PC-3 (cell line): ENCODE data around the gene FLNB. TPM values are rescaled to one million over a fixed set of nuclear protein-coding genes. Genes with fewer than 3 reads are reported as not detected.

ENCODE experiments used
- ATAC-seq: fragments of 200-7000 bp; cut with Tn5 transposase; 2 replicates; pipeline ENCODE4 v1.9.1; 2020; ENCODE audit warnings: mild to moderate bottlenecking, moderate library complexity
- BruUV-seq: library from RNA; stranded (reverse); fragments of 400-500 nt; replicated peaks from 2 replicates; lab custom pipeline; 2021; lab: Mats Ljungman, UMichigan
- CTCF ChIA-PET: fragments of 300-600 bp; sonication (Branson Sonifier 250); formaldehyde crosslinking; loops from one replicate; lab custom pipeline; 2022; ENCODE audit warnings: antibody characterized with exemption; lab: Charles Lee
- POLR2A ChIA-PET: fragments of 300-600 bp; sonication (Branson Sonifier 250); formaldehyde crosslinking; loops from one replicate; lab custom pipeline; 2022; ENCODE audit warnings: antibody characterized with exemption; ENCODE audit not compliant: unreplicated experiment; lab: Charles Lee
- DNase-seq: peaks from one replicate; pipeline ENCODE4 v3.0.0-alpha.2; 2015
- H2AFZ ChIP-seq: fragments of 300-600 bp; sonication (generic); 2 replicates; pipeline ENCODE4 v1.6.0; 2016; ENCODE audit warnings: antibody characterized with exemption, low read length
- H3F3A ChIP-seq: fragments of 300-600 bp; sonication (generic); one replicate; pipeline ENCODE4 v1.6.0; 2017; ENCODE audit warnings: antibody characterized with exemption, low read length, control low read depth, mild to moderate bottlenecking; ENCODE audit not compliant: unreplicated experiment
- H3K27ac ChIP-seq: fragments of 300-600 bp; sonication (generic); 2 replicates; pipeline ENCODE4 v1.5.1; 2016; ENCODE audit warnings: mild to moderate bottlenecking, low read length
- H3K27me3 ChIP-seq: fragments of 300-600 bp; sonication (generic); 2 replicates; pipeline ENCODE4 v1.6.1; 2016; ENCODE audit warnings: low read length, mixed read lengths
- H3K36me3 ChIP-seq: fragments of 300-600 bp; sonication (generic); 2 replicates; pipeline ENCODE4 v1.6.1; 2016; ENCODE audit warnings: low read depth, mixed run types, low read length, mixed read lengths
- H3K4me1 ChIP-seq: fragments of 300-600 bp; sonication (generic); 2 replicates; pipeline ENCODE4 v1.5.1; 2016; ENCODE audit warnings: low read length; ENCODE audit not compliant: insufficient read depth
- H3K4me2 ChIP-seq: fragments of 300-600 bp; sonication (generic); 2 replicates; pipeline ENCODE4 v1.6.0; 2016; ENCODE audit warnings: low read length
- H3K4me3 ChIP-seq: fragments of 300-600 bp; sonication (generic); 2 replicates; pipeline ENCODE4 v1.5.1; 2016; ENCODE audit warnings: mild to moderate bottlenecking, low read length, mixed read lengths
- H3K79me2 ChIP-seq: fragments of 300-600 bp; sonication (generic); 2 replicates; pipeline ENCODE4 v1.6.1; 2017; ENCODE audit warnings: low read length, mixed read lengths
- H3K9ac ChIP-seq: fragments of 300-600 bp; sonication (generic); 2 replicates; pipeline ENCODE4 v1.6.0; 2016; ENCODE audit warnings: mild to moderate bottlenecking, low read length
- H3K9me2 ChIP-seq: fragments of 300-600 bp; sonication (generic); replicated peaks from 2 replicates; pipeline ENCODE4 v1.6.1; 2016; ENCODE audit warnings: mixed run types, low read length, mixed read lengths
- H3K9me3 ChIP-seq: fragments of 300-600 bp; sonication (generic); 2 replicates; pipeline ENCODE4 v1.6.1; 2016; ENCODE audit warnings: low read length, mixed read lengths
- H4K20me1 ChIP-seq: fragments of 300-600 bp; sonication (generic); 2 replicates; pipeline ENCODE4 v1.6.1; 2016; ENCODE audit warnings: low read length, mixed read lengths
- CTCF ChIP-seq: fragments of 300-600 bp; sonication (generic); conservative IDR thresholded peaks from 2 replicates; pipeline ENCODE4 v1.5.1; 2017; ENCODE audit warnings: antibody characterized with exemption, low read depth, mild to moderate bottlenecking, low read length
- EZH2 ChIP-seq: fragments of 300-600 bp; sonication (generic); IDR thresholded peaks from one replicate; pipeline ENCODE4 v1.6.1; 2017; ENCODE audit warnings: antibody characterized with exemption, mild to moderate bottlenecking, low read length; ENCODE audit not compliant: unreplicated experiment
- EZH2phosphoT487 ChIP-seq: fragments of 300-600 bp; sonication (generic); IDR thresholded peaks from 2 replicates; pipeline ENCODE4 v1.6.1; 2018; ENCODE audit warnings: mild to moderate bottlenecking, antibody characterized with exemption, low read length, borderline replicate concordance
- intact Hi-C: fragments of 100-400 bp; cut with micrococcal nuclease; formaldehyde crosslinking; loops from 2 replicates; pipeline ENCODE4 v1.9.0; 2023
- total RNA-seq: library from RNA; depleted of rRNA; stranded (reverse); fragments of >200 nt; gene quantifications from 2 replicates; pipeline ENCODE4 v1.2.3, GENCODE V29; 2014

FLNB gene
- total RNA-seq, 1 experiment from 2014 or later: 505 TPM

- H3K9ac ChIP-seq: no peak overlapping the region
- peaks cover 16% of the 10 kb centered on the region; the same call in 1 of the 2 replicates for H3K36me3 ChIP-seq
- no peak overlapping the region for H3K4me3 ChIP-seq
- BruUV-seq: no TSS peak
- no peak overlapping the region for H2AFZ ChIP-seq
- no peaks in the 10 kb centered on the region for H3K27me3 ChIP-seq
- intact Hi-C loops: no loop called here
- H3K4me1 ChIP-seq: peaks cover 55% of the 10 kb centered on the region
- ChIA-PET CTCF (interaction anchor here (1.0 kb wide), 1 partner anchor 9 kb away, joined by 4 read pairs; no protein-coding TSS in a partner anchor), POLR2A (interaction anchor here (0.5 to 0.6 kb wide), 3 partner anchors 59 to 565 kb away, joined by 3 to 6 read pairs (median 3); no protein-coding TSS in a partner anchor)
- no peaks in the 10 kb centered on the region for H3K9me3 ChIP-seq
- no peaks in the 10 kb centered on the region for H3K9me2 ChIP-seq
- peaks cover 6% of the 10 kb centered on the region for H3F3A ChIP-seq
- no peak for DNase-seq
- H3K79me2 ChIP-seq: peaks cover 100% of the 10 kb centered on the region
- no peak for ATAC-seq
- H3K27ac ChIP-seq: peak overlapping the region; percentile 75
- no peak overlapping the region for H3K4me2 ChIP-seq
- peaks cover 67% of the 10 kb centered on the region for H4K20me1 ChIP-seq
- no peak for TF ChIP-seq EZH2phosphoT487
- TF ChIP-seq CTCF: no peak
Observed at GRCh38 chr3:58034738-58035523, 26.7 kb downstream of the FLNB start.

- CTCF ChIA-PET: interaction anchor here (1.0 kb wide), 1 partner anchor 9 kb away, joined by 4 read pairs; no protein-coding TSS in a partner anchor
- ATAC-seq (peak; percentile 3), DNase-seq (no peak)
- Histone ChIP-seq H3K9me2 (no peaks in the 10 kb centered on the region), H3F3A (peaks cover 6% of the 10 kb centered on the region), H3K27me3 (no peaks in the 10 kb centered on the region), H3K4me2 (peak overlapping the region; percentile 13; the same call in 1 of the 2 replicates), H4K20me1 (peaks cover 64% of the 10 kb centered on the region), H3K9ac (no peak overlapping the region), H3K36me3 (peaks cover 14% of the 10 kb centered on the region; the same call in 1 of the 2 replicates), H3K27ac (peak overlapping the region; percentile 75), H3K4me3 (no peak overlapping the region), H3K79me2 (peaks cover 100% of the 10 kb centered on the region), H3K4me1 (peaks cover 61% of the 10 kb centered on the region), H2AFZ (no peak overlapping the region), H3K9me3 (no peaks in the 10 kb centered on the region)
- intact Hi-C loops: no loop called here
- TF ChIP-seq EZH2phosphoT487 (no peak), CTCF (no peak), EZH2 (no peak)
- POLR2A ChIA-PET: interaction anchor here (0.6 kb wide), 2 partner anchors 66 to 566 kb away, joined by 3 read pairs; no protein-coding TSS in a partner anchor
- TSS peak; percentile 2 for BruUV-seq
Observed at GRCh38 chr3:58035524-58036255, 27.5 kb downstream of the FLNB start.
